SK-N-MC (cell line): ENCODE measurements around the gene OTUD1.

Experiments
- DNase-seq: peaks from one replicate; pipeline ENCODE4 v3.0.0-alpha.2; 2011; ENCODE audit warnings: low read depth, low spot score
- H3K27ac ChIP-seq: fragments of 200-600 bp; sonication (generic); 2 replicates; pipeline ENCODE4 v1.5.1; 2016; ENCODE audit warnings: mixed run types
- H3K36me3 ChIP-seq: fragments of 200-600 bp; sonication (generic); 2 replicates; pipeline ENCODE4 v1.6.1; 2017; ENCODE audit warnings: antibody characterized with exemption, low read length, mixed read lengths; ENCODE audit not compliant: insufficient read depth
- H3K4me3 ChIP-seq: fragments of 200-600 bp; sonication (generic); 2 replicates; pipeline ENCODE4 v1.5.1; 2016
- H3K9ac ChIP-seq: fragments of 200-600 bp; sonication (generic); 2 replicates; pipeline ENCODE4 v1.8.0; 2017; ENCODE audit warnings: mixed run types, mixed read lengths; ENCODE audit not compliant: insufficient read length
- H3K9me3 ChIP-seq: fragments of 200-600 bp; sonication (generic); 2 replicates; pipeline ENCODE4 v1.6.1; 2017; ENCODE audit warnings: low read depth, mild to moderate bottlenecking, antibody characterized with exemption, low read length, moderate library complexity, mixed read lengths
- EZH2 ChIP-seq: fragments of 200-600 bp; sonication (generic); IDR thresholded peaks from one replicate; pipeline ENCODE4 v1.6.1; 2017; ENCODE audit warnings: antibody characterized with exemption
- FOXP2 ChIP-seq: optimal IDR thresholded peaks from 2 replicates; pipeline ENCODE3; 2011; ENCODE audit warnings: mild to moderate bottlenecking, moderate library complexity; ENCODE audit not compliant: insufficient read depth; ENCODE audit errors: extremely low read length, control extremely low read depth
- POLR2AphosphoS5 ChIP-seq: IDR thresholded peaks from 2 replicates; pipeline ENCODE4 v1.6.1; 2012; ENCODE audit warnings: mild to moderate bottlenecking, low read depth, low read length, borderline replicate concordance

The OTUD1 gene

GRCh38 chr10:23452033-23452655 is 13.3 kb downstream of the OTUD1 start:
- Histone ChIP-seq H3K36me3 (no peaks in the 10 kb centered on the region), H3K9ac (no peak overlapping the region), H3K27ac (no peak overlapping the region; the same call in 1 of the 2 replicates), H3K9me3 (no peaks in the 10 kb centered on the region), H3K4me3 (no peak overlapping the region)
- DNase-seq, result no peak
- TF ChIP-seq POLR2AphosphoS5 (no peak), EZH2 (no peak), FOXP2 (no peak)

DNA sequence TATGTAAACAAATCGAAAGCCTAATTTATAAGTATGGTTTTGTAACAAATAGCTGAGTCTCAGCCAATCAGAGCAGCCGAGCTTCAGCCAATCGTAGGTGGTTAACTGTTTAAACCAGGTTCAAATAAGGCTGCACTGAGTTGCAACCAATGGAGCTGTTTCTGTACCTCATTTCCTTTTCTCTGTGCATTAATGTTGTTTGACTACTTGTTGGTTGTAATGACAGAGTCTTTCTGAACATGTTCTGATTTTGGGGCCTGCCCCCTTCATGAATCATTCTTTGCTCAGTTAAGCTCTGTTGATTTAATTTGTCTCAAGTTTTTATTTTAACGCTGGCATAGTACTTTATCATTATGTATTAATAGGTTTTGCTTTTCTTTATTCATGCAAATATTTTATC is 14.6 kb downstream of the OTUD1 start:
- TF ChIP-seq FOXP2 (no peak), EZH2 (no peak), POLR2AphosphoS5 (no peak)
- Histone ChIP-seq H3K27ac (no peak overlapping the region), H3K36me3 (no peaks in the 10 kb centered on the region), H3K9me3 (no peaks in the 10 kb centered on the region), H3K4me3 (no peak overlapping the region), H3K9ac (no peak overlapping the region)
- DNase-seq, result no peak

DNA sequence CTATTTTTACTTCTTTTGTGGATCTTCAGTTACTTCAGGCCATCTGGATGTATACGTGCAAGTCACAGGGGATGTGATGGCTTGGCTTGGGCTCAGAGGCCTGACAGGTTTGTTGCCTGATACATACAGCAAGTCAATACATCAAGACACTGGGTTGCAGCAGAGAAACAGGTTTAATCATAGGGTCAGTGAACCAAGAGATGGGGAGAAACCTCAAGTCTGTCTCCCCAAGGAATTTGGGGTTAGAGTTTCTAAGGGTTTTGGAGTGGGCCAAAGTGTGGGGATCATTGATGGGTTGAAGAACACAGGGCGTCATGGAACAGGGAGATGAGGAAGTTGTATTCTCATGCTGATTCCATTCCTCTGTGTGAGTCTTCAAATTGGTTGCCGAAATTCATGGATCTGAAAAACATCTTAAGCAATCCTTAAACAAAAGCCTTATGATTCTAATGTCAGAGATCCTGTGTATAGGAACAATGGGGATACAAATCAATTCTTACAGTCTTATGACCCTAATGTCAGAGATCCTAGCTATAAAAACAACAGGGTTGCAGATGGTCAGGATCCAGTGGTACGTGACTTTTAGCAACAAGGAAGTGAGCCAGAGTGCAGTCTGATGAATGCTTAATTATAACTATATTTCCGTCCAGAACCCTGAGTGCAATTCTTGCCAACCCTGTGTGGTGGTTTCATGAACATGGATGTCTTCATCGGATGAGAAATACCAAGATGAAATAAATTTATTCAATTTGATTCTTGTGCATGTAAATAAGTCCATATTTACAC is 18.9 kb downstream of the OTUD1 start:
- no peak overlapping the region for H3K27ac ChIP-seq
- H3K9me3 ChIP-seq, result no peaks in the 10 kb centered on the region
- H3K36me3 ChIP-seq, result no peaks in the 10 kb centered on the region
- no peak overlapping the region for H3K9ac ChIP-seq
- TF ChIP-seq EZH2 (no peak), FOXP2 (no peak), POLR2AphosphoS5 (no peak)
- DNase-seq, result no peak
- no peak overlapping the region for H3K4me3 ChIP-seq

DNA sequence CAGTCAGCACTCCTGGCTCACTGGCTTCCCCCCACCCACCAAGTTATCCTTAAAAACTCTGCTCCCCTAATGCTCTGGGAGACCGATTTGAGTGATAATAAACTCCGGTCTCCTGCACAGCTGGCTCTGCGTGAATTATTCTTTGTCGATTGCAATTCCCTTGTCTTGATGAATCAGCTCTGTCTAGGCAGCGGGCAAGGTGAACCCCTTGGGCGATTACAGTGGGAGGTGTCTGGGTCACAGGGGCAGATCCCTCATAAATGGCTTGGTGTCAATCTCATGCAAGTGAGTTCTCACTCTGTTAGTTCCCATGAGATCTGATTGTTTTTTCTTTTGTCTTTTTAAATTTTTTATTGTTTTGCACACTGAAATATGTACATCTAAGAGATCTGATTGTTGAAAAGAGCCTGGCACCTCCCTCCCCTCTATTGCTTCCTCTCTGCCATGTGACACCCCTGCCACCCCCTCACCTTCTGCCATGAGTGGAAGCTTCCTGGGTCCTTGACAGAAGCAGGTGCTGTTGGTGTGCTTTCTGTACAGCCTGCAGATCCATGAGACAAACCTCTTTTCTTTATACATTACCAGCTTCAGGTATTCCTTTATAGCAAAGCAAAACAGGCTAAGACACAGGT is 20.5 kb downstream of the OTUD1 start:
- no peak overlapping the region for H3K9ac ChIP-seq
- H3K27ac ChIP-seq, result no peak overlapping the region
- no peak for DNase-seq
- no peaks in the 10 kb centered on the region for H3K9me3 ChIP-seq
- no peak overlapping the region for H3K4me3 ChIP-seq
- TF ChIP-seq FOXP2 (no peak), EZH2 (no peak), POLR2AphosphoS5 (no peak)
- H3K36me3 ChIP-seq, result no peaks in the 10 kb centered on the region

DNA sequence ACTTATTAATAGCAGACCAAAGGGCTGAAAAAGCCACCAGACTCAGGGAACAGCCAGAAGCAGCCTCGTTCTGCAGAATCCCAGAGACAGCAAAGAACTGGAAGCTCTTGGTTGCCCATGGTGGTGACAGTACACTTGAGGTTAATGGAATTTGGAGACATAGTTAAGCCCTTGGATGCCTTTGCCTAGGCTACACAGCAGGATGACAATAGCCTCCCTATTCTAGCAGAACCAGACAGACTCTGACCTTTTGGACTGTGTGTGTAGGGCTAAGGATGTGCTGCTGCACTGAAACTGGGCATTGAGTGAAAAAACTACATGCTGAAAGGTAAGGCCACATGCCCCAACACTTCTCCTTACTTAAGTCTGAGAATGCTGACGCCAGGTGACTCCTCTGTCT is 22.7 kb downstream of the OTUD1 start:
- no peaks in the 10 kb centered on the region for H3K9me3 ChIP-seq
- TF ChIP-seq FOXP2 (no peak), POLR2AphosphoS5 (no peak), EZH2 (no peak)
- no peaks in the 10 kb centered on the region for H3K36me3 ChIP-seq
- no peak overlapping the region for H3K4me3 ChIP-seq
- no peak overlapping the region for H3K9ac ChIP-seq
- DNase-seq, result no peak
- no peak overlapping the region for H3K27ac ChIP-seq

GRCh38 chr10:23467012-23467411 is 28.1 kb downstream of the OTUD1 start:
- no peak for TF ChIP-seq POLR2AphosphoS5
- TF ChIP-seq FOXP2, result no peak
- no peak for TF ChIP-seq EZH2
- Histone ChIP-seq H3K27ac (no peak overlapping the region), H3K9ac (no peak overlapping the region), H3K36me3 (no peaks in the 10 kb centered on the region), H3K4me3 (no peak overlapping the region), H3K9me3 (no peaks in the 10 kb centered on the region)
- no peak for DNase-seq

GRCh38 chr10:23467548-23467947 is 28.7 kb downstream of the OTUD1 start:
- DNase-seq, result no peak
- H3K9me3 ChIP-seq, result no peaks in the 10 kb centered on the region
- H3K4me3 ChIP-seq, result no peak overlapping the region
- no peaks in the 10 kb centered on the region for H3K36me3 ChIP-seq
- TF ChIP-seq FOXP2 (no peak), POLR2AphosphoS5 (no peak), EZH2 (no peak)
- H3K27ac ChIP-seq, result no peak overlapping the region
- no peak overlapping the region for H3K9ac ChIP-seq

DNA sequence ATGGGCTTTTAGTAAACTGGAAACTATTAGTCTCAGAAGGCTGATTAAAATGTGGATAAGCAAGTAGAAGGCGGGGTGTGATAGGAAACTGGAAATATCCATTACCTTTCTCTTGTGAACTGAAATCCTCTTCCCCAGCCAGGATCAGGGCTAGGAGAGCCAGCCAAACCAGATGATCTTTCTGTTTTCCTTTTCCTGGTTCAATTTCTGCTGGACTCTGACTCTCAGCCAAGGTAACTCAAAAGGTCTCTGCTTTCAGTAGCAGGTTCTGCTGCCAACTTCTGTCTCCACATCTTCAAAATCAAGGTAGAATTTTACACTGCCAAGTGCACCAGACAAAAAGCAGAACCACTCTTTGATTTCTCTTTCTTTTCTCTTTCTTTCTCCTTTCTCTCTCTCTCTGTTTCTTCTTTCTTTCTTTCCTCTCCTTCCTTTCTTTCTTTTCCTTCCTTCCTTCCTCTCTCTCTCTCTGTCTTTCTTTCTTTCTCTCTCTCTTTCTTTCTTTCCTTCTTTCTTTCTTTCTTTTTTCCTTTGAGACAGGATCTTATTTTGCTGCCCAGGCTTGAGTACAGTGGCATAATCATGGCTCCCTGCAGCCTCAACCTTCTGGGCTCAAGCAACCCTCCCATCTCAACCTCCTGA is 30.8 kb downstream of the OTUD1 start:
- TF ChIP-seq FOXP2 (no peak), POLR2AphosphoS5 (no peak), EZH2 (no peak)
- no peak overlapping the region for H3K9ac ChIP-seq
- no peak for DNase-seq

More for the DNA sequence above, 30.8 kb downstream of the OTUD1 start:
- Histone ChIP-seq H3K27ac (no peak overlapping the region), H3K9me3 (no peaks in the 10 kb centered on the region), H3K4me3 (no peak overlapping the region), H3K36me3 (no peaks in the 10 kb centered on the region)
